GM15510 (cell line): ENCODE data around the gene JMJD7.

Source experiments
- POLR2A ChIP-seq: IDR thresholded peaks from 3 replicates; pipeline ENCODE4 v1.6.1; 2011; ENCODE audit warnings: borderline replicate concordance; ENCODE audit not compliant: insufficient read length; ENCODE audit errors: extremely low read depth

JMJD7 gene

GRCh38 chr15:41856716-41857115, 28.8 kb downstream of the JMJD7 start:
- no peak for TF ChIP-seq POLR2A

DNA sequence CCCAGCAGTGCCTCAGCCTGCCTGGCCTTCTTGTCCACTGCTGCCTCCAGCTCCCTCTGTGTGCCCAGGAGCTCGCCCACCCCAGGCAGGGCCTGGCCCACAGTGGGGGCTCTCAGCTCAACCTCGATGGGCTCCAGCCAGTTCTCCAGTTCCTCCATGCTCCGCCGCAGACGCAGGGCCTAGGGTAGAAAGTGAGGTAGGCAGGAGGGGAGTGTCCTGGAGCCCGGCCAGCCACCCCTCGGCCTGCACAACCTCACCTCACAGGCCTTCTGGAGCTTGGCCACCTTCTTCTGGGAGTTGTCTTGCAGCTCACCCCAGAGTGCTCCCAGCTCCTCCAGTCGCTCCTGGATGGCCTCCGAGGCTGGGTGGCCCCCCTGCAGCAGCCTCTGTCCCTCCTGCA, 29.4 kb downstream of the JMJD7 start:
- no peak for TF ChIP-seq POLR2A

GRCh38 chr15:41858756-41859155, 30.9 kb downstream of the JMJD7 start:
- TF ChIP-seq POLR2A = no peak

DNA sequence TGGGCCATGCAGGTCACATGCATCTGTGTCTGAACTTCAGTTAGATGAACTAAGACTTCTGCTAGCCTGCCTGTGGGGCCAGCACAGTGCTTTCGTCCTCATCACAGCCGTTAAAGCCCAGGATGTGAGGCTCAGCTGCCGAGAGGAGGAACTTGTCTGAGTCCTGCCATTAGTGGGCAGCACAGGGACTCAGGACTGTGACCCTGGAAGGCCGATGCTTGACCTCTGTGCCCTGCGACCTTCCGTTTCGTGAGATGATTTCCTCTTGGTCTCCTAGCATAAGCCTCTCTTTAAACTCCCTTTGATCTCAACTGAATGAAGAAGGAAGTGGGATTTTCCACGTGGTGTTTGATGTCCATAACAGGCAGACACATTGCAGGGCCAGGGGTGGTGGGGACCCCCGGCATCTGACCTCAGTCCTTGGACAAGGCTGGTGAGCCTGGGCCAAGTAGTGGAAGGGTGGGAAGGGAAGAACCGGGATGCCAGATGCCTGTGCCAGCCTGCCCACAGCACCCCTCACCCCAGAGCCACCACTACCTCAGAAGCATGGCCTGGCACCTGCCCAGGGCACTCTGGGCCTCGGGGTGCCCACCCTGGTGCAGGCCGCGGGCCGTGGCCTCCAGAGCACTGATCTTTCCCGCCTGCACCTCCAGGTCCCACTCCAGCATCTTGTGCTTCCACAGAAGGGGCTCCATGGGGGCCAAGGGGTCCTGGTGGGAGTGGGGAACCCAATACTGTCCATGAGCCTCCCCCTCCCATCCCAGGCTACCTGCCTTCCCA, 32.3 kb downstream of the JMJD7 start:
- TF ChIP-seq POLR2A = no peak

DNA sequence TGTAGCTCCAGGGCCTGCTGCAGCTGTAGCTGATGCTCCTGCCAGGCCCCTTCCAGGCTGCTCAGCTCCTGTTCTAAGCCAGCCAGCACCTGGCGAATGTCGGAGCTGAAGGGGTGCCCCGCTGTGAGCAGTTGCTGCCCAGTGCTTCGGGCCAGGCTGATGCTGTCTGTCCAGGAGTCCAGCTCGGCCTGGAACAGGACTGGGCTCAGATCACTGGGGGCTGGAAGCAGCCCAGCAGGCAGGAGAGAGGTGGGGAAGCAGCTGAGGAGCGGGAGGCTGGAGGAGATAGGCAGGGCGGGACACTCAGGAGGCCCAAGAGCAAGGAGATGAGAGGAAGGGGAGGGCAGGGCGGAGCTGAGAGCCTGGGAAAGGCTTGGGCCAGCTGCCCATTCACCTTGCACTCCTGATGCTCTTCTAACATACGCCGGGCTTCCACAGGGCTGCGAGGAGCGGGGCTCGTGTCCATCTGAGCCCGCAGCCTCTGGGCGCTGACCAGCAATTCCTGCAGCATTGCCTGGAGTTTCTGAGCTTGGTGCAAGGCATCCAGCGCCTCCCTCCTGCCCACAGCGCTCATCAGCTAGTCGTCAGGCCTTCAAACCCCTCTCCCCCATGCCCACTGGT, 34.0 kb downstream of the JMJD7 start:
- no peak for TF ChIP-seq POLR2A

GRCh38 chr15:41862515-41863116, 34.7 kb downstream of the JMJD7 start:
- TF ChIP-seq POLR2A = no peak

- TF ChIP-seq POLR2A = no peak
Observed at GRCh38 chr15:41865490-41866055, 37.7 kb downstream of the JMJD7 start.

DNA sequence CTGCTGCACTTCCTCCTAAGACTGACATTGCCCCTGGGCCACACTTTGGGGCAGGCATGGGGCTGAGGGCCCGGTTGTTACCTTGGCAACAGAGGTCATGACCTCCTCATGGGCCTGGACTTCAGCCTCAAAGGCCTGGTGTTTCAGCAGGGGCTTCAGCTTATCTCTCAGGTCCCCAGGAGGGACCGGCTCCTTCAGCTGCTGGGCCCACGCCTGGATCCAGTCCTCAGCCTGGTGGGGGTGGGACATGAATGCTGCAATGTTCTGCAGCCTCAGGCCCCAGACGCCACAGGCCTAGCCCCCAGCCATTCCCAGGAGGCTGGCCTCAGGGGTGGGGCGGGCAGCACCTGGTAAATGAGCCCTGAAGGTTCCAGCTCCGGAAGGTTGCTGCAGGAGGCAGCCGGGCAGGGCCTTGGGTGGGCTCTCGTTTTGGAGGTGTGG, 38.4 kb downstream of the JMJD7 start:
- TF ChIP-seq POLR2A = no peak

DNA sequence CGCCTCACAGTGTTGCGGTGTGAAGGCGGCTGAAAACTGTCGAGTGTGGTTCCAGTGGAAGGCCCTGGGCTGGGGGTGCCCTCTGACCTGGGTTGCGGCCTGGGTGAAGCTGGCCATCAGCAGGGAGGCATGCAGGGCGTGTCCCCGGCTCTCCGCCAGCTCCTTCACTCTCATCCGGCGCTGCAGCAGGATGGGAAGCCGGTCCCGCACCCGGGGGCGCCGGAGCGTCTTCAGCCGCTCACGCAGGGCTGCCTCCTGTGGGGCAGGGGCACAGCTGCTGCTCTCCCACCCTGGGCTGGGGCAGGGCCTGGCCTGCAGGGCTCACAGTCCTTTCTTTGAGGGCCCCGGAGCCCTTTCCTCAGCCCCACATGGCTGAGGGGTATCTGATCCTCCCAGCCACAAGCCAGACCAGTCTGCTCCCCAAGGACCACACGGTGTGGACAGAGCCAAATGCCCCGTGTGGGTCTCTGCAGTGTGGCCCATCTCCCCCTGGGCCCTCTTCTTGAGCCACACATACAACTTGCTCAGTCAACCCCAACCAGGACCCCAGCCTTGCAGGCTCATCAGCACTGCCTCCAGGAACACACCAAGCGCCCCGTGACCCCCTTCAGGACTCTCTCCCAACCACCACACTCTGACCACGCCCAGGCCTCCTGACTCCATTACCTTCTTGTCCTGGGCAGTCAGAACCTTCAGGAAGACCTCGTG, 39.1 kb downstream of the JMJD7 start:
- TF ChIP-seq POLR2A = no peak

DNA sequence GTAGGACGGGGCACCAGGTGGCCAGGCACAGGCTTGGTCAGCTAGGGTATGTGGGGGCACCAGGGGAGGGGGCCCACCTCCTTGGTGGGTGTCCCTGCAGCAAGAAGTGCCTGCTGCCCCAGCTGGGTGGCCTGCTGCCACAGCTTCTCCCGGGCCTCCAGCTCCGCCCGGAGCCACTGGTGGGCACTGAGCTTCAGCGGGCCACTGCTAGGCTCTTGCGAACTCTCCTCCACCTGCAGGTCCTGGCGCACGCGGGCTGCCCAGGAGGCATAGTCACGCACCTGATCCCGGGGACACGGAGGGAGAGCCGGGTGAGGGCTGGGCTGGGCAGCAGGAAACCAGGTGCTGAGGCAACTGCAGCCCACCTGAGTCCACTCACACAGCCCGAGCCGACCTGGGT, 40.4 kb downstream of the JMJD7 start:
- no peak for TF ChIP-seq POLR2A

GRCh38 chr15:41869770-41870688, 42.1 kb downstream of the JMJD7 start:
- no peak for TF ChIP-seq POLR2A

DNA sequence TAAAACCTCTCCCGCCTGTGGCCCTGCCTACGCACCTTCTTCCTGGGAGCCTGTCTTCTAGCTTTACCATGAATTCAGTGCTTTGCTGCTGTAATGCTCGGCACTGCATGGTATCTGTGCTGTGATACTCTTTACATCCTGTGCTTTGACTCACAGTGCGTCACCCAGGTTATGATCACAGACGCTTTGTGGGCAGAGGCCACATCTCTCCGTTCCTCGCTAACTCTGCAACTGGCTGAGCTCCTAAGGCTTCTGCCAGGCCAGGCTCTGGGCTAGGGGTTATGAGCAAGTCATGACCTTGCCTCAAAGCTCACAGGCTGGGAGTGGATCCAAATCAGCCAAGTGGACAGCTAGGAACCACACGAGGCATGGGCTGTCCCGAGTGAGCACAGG, 42.8 kb downstream of the JMJD7 start:
- TF ChIP-seq POLR2A = no peak

- TF ChIP-seq POLR2A = no peak
Observed at GRCh38 chr15:41871175-41871905, 43.4 kb downstream of the JMJD7 start.

GRCh38 chr15:41872166-41872747, 44.4 kb downstream of the JMJD7 start:
- no peak for TF ChIP-seq POLR2A

GRCh38 chr15:41873711-41874110, 45.8 kb downstream of the JMJD7 start:
- TF ChIP-seq POLR2A = no peak
